T-helper 22 cell (primary cell): ENCODE data around the gene CEP68.
"Not testable (repeated sequence)": the region's sequence is repeated elsewhere in the genome, so short reads cannot be mapped to it uniquely, and the experiment has no call there.

Source experiments
- DNase-seq: peaks from one replicate; pipeline ENCODE4 v3.0.0-alpha.2; 2020; ENCODE audit warnings: low read depth

The CEP68 gene

GRCh38 chr2:65031341-65032018, 24.7 kb upstream of the CEP68 start:
- DNase-seq, result no peak

GRCh38 chr2:65032019-65032975, 23.9 kb upstream of the CEP68 start:
- no peak for DNase-seq

- DNase-seq, result no peak
Measured at GRCh38 chr2:65033178-65033577, 23.0 kb upstream of the CEP68 start.

- not testable (repeated sequence) for DNase-seq
Measured at GRCh38 chr2:65033667-65034066, 22.5 kb upstream of the CEP68 start.

DNA sequence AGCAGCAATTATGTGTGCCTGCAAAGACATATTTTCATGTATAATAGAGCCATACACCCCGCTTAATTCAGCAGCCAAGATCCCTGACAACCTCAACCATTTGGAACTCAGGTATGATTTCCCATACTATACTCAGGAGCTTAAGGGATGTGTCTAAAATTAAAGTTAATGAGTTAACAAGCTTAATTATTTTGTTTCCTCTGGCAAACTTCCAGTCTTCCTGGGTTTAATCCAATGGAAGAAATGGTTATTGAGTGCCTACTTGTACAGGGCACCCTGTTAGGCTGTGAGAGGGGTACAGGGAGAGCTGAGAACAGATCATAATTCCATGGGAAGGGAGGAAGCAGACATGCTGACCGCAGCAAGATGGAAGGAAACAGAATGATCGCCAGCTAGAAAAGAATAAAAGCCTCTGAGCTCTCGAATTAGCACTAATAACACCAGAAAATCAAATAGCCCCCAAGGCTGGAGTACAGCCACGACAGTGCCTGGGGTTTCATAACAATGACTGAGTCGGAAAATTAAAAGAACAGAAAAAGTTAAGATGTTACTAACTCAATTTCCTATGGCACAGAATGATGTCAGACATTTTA, 20.8 kb upstream of the CEP68 start:
- DNase-seq, result no peak

DNA sequence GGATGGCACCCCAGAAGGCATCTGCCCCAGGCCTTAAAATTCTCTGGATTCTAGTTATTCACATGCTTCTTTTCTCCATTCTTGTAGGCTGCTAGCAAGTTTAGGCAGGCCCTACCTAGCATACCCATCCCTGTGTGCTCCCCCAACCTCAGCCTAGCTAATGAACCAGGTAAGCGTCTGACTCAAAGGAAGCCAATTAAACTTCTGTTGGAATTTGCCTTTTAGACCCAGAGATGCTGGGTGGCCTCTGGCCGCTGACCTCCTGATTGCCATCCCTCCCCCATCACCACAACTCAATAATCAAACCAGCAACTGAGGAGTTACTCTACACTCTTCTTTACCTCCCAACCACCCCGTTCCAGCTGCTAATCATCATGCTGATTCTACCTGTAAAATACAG, 19.0 kb upstream of the CEP68 start:
- DNase-seq, result no peak

DNA sequence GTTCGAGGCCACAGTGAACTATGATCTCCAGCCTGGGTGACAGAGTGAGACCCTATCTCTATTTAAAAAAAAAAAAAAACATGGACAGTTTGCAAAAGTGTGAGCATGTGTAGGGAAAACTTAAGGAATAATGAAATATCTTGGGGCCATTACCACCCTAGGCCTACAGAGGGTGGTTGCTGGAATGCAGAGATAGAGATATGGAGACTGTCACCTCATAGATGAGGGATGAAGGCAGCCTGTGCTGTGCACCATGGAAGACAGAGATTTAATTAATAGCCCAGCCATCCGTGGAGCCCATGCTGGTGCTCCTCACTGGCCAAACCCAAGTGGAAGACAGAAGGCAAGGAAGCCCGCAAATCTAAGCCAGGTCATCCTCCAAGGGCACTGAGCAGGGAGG, 16.6 kb upstream of the CEP68 start:
- no peak for DNase-seq

DNA sequence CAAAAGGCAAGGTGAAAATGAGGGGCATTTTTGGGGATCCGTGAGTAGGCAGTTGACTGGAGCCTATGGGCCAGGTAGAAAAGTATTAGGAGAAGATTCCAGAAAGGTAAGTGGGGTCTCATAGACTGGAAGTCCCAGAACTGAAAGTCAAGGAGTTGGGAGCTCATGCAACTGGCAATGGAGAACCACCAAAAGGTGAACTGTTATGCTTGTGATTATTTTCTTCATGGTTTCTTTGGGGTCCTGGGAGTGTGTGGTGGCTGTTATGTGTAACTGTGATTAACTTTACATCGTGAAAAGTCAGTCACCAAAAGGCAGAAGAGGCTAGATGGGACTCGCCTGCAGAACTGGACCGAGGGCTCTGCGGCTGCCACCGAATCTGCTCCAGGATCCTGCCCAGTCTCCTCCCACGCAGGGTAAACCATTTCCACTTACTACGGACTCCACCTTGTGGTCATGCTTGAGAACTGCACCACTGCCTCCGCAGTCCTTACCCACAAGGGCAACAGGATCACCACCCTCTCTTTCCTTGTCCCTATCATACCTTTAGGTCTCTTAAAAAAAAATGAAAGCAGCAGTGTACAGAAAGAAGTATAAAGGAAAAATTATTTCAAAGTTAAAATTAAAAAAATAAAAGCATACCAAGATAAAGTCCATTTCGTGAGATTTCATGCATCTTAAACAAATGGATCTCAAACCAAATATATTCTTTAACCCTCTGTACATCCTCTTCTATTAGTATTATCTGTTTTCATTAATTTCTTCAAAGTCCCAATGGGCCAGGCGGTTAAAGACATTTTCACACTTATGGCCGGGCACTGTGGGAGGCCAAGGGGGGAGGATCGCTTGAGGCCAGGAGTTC, 15.6 kb upstream of the CEP68 start:
- DNase-seq, result peak; percentile 49

DNA sequence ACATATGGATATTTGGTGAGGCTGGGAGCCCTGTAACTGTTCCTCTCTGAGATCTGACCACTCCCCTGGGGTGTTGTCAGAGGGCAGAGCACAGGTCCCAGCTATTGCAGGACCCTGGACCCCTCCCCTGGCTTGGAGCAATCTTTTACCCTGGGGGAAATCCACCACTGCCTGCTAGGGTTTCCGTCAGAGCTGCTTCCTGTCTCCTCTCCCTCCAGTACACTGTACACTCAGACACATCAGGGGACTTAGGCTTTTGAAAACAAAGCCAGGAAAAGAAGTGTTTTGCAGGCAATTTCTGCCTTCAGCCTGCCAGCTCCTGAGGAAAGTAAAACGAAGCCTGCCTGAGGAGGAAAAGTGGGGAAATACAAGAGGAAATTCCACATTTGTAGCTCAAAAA, 13.2 kb upstream of the CEP68 start:
- no peak for DNase-seq

- no peak for DNase-seq
Measured at GRCh38 chr2:65044097-65044735, 12.0 kb upstream of the CEP68 start.

GRCh38 chr2:65045651-65046050, 10.6 kb upstream of the CEP68 start:
- no peak for DNase-seq

- DNase-seq, result no peak
Measured at GRCh38 chr2:65046633-65047407, 9.4 kb upstream of the CEP68 start.

- no peak for DNase-seq
Measured at GRCh38 chr2:65049010-65049639, 7.1 kb upstream of the CEP68 start.

DNA sequence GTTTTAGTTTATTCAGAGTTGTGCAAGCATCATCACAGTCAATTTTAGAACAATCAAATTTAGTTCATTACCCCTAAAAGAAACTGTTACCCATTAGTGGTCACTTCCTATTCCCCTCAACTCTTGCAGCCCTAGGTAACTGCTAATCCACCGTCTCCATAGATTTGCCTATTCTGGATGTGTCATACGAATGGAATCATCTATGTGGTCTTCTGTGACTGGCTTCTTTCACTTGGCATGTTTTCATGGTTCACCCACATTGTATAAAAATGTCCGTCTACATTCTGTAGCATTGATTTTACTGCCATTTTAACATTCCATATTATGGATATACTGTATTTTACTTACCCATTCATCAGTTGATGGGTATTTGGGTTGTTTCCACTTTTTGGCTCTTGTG, 5.3 kb upstream of the CEP68 start:
- no peak for DNase-seq

GRCh38 chr2:65053199-65053598, 3.0 kb upstream of the CEP68 start:
- peak; percentile 25 for DNase-seq

DNA sequence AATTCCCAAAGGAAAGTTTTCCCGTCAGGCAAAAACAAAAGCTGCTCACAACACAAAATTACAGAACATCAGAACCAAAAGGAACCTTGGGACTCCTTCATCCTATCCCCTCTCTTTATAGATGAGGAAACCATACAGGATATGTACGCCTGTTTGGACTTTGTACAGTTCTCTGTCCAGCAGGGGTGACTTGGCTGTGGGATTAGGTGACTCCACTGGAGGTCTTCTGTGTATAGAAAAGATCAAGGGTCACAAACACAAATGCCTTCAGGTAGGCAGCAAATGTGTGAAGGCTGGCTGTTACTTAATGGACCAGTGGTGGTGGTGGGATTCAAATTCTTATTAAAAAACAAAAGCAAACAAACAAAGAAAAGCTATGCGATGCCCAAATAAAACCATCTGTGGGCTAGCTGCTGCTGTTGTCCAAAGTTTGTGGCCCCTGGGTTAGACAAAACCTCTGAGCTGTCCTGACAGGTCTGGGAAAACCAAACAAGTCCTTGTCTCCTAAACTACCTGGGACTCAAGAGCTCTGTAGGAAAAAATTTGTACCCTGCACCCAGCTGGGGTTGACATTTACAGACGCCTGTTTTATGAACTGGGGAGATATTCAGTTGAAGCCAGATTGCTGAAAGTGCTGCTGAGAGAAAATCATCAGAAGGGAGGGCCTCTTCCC, 1.3 kb upstream of the CEP68 start:
- no peak for DNase-seq

DNA sequence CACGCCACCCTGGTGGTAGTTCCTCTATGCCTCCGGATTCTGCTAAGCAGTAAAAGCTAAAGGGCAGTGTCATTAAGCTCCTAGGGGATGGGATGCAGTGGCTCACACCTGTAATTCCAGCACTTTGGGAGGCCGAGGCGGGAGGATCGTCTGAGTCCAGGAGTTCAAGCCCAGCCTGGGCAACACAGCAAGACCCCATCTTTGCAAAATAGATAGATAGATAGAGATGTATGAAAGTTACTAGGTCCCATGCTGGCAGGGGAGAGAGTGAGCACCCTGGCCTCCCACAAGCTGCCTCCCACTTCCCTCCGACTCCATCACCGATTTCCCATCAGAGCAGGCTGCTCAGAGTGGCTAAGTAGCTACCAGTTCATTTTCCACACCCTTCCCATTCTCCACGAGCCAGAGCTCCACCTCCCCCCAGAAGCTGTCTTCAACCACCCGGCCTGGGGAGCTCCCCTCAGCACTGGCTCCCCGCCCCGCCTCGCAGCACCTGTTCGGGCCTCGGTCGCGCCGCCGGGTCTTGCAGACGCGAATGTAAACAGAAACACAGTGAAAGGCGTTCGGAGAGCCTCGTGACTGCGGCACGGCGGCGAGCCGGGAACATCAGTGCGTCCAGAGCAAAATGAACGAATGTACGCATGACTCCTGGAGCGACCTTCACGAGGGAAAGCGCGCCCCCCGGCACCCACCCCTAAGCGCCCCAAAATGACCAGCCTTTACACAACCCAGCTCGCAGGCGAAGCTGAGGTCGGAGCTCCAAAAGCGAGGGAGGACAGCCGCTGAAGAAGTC, 598 bp upstream of the CEP68 start:
- DNase-seq, result no peak

DNA sequence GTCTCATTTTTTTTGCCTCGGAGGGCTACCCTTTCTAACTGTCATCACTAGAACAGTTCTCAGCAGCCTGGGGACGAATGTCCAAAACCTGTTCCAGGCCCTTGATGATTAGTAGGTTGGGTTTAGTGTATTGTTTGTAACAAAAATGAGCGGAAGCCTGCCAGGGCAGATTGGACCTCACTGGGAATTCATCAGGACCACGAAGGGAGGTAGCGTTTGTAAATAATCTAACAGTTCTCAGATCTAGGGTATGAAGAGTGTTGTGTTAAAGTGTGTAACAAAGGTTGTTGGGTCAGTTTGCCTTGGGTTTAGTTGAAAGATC, 799 bp downstream of the CEP68 start:
- DNase-seq, result no peak
